NCI-H2196 treated with DMSO at 0.1 percent for 48 hours (cell line): Measurements from ENCODE around the gene HOXA3.
A peak's percentile ranks its signal among the peaks of the same experiment; 100 is the strongest.

ENCODE experiments used
- DNase-seq: peaks from one replicate; lab custom pipeline; 2025; ENCODE audit not compliant: unreplicated experiment; lab: John Stamatoyannopoulos, UW

The HOXA3 gene

DNA sequence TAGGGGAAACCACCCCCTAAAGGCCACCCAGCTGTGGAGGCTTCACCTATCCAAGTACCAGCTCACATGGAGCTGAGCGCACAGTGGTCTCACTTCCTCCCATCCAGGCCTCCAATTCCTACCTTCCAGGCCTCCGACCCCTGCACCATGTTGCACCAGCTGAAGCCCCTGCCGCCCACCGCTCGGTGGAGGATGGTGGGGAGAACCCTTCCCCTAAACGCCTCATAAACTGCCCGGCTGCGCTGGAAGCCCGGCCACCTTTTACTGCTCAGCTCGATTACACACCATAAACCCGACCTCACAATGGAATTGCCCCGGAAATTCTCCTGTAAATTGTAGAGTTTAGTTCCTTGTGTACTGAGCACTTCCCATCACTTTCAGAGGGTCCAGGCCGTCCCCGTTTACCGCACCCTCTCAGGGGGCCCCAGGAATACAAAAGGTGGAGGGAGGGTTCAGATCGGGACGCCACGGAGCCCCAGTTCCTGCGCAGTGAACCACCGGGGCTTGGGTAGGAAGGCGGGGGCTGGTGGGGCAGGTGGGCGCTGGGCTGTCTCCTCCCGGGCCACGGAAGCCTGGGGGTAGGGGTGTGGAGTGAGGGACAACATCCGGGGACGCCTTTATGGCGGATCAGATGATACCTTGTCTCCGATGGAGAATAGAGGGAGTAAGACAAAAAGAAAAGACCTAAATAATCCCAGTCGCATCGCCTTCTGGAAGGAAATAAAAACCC is 5.5 kb upstream of the HOXA3 start:
- no peak for DNase-seq

DNA sequence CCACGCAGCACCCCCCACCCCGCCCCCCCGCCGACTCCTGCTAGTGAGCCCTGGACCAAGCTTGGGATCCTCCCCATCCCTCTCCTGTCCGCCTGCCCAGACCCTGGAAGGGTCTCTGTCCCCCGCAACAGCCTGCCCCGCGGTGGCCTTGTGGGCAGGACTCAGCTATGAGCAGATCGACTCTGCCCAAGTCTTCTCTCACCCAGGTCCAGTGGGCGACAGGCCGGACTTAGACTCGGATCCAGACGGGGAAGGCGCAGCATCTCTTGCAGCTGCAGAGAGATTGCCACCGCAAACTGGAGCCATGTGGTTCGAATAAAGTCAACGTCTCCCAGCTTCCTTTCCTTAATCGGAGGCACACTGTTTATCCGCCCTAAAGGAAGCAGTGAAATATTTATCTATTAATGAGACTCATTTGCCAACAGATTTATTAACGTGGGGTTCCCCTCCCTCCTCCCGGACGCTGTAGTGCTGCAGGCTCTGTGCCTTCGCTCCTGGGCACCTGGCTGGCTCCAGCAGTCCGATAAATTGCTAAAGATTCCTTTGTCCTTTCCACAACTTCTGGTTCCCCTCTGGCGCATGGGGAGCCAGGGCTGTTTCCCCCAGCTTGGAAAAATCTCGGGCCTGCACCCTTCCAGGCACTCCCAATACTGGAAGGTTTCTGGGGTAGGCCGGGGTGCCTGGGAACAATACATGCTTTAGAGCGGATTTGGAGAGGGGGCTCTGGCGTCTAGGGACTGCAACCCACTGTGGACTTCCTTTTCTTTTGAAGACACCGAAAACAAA is 4.7 kb upstream of the HOXA3 start:
- no peak for DNase-seq

DNA sequence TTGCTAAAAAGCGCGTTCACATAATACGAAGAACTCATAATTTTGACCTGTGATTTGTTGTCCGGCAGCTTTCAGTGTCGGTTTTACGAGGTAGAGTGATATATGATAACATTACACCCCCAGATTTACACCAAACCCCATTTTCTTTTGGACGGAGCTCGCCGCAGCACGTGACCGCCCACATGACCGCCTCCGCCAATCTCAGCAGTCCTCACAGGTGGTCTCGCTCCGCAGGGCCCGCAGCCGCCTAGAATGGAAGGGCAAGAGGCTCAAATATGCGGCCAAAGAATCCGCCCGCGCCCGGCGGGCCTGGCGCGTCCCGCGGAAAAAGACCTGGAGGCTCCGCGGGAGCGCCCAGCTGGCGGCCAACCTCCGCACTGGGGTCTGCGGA is 4.1 kb upstream of the HOXA3 start, which contains the start of gene HOXA7:
HOXA7 (minus strand) TSS at position 168 of the 391 bp plus-strand sequence; CDS start at position 38, 130 bp downstream.
- DNase-seq: no peak

DNA sequence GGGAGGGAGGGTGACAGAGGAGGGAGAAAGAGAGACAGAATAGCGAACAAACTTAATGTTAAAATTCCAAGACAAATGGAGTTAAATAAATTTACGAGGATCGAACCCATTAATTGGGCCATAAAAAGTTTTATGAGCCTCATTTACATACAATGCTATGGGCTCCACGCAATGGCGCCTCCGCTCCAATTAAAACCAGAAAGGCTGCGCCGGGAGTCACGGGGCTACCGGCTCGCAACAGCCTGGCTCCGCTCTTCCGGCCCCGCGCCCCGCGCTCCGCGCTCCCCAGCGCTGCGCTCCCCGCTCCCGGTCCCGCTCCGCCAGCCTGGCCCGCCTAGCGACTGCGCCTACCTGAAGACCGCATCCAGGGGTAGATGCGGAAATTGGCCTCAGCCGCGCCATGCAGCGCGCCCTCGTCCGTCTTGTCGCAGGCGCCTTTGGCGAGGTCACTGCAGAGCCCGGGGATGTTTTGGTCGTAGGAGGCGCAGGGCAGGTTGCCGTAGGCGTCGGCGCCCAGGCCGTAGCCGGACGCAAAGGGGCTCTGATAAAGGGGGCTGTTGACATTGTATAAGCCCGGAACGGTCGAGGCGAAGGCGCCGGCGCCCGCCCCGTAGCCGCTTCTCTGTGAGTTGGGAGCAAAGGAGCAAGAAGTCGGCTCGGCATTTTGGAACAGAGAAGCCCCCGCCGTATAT is 3.6 kb upstream of the HOXA3 start:
- no peak for DNase-seq

DNA sequence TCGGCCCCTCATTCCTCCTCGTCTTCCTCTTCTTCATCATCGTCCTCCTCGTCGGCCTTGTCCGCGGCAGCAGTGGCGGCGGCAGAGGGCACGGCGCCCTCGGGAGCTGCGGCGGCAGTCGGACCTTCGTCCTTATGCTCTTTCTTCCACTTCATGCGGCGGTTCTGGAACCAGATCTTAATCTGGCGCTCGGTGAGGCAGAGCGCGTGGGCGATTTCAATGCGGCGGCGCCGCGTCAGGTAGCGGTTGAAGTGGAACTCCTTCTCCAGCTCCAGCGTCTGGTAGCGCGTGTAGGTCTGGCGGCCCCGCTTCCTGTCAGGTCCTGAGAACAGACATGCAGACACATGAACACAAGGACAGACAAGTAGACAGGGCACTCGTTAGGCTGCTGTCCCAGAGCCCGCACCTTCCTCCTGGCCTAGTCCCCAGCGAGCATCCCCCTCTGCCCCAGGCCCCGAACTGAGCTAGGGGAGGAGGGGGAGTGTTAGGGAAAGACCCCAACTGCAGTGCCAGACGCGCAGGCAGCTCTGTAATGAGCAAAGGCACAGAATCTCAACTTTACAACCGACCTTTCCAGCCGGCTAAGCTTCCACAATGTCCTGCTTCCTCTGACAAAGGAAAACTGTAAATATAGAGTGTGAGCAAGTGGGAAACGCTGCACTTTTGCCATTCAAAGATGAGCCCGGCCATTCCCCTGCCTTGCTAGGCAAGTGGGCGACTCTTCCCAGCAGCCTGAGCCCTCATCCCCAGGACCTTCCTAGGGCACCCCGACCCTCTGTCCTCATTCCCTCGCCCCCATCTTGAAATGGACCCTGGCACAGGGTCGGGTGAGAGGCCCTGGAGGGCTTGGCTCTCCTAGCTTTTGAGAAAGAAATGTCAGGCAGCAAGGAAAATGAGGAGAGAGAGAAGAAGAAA is 2.8 kb upstream of the HOXA3 start:
- no peak for DNase-seq

DNA sequence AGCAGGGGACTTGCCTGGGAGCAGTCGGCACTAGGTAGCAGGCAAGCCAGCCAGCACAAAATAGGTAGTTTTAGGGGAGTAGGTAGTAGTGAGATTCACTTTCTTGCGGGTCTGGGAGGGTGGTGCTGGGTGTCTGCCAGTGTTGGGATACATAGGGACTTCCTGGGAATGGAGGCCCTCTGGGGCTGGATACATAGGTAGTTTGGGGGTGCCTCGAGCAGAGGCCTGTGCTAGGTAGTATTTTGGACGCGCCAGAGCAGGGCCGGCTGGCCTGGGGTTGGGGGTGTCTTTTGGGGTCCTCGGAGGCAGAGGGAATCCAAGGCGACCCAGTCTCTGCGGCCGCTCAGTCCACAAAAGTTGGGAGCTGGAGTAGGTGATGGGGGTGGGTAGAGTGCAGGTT is 2.0 kb upstream of the HOXA3 start:
- no peak for DNase-seq

DNA sequence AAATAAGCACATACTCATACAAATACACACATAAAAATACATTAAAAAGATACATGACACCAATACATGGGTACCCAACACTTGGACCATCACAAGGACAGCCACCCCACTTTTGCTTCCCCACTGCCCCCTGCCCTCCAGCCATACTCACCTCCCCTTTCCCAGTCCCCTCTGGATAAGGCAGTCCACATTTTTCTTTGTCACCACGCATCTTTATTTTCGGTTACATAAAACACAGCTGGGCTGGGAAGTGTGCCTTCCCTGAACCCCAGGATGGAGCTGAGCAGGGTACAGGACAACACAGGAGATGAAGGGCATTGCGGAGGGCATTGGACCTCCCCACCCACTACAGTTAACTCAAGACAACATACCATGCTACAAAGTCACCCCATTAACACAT is 1.1 kb upstream of the HOXA3 start:
- no peak for DNase-seq

DNA sequence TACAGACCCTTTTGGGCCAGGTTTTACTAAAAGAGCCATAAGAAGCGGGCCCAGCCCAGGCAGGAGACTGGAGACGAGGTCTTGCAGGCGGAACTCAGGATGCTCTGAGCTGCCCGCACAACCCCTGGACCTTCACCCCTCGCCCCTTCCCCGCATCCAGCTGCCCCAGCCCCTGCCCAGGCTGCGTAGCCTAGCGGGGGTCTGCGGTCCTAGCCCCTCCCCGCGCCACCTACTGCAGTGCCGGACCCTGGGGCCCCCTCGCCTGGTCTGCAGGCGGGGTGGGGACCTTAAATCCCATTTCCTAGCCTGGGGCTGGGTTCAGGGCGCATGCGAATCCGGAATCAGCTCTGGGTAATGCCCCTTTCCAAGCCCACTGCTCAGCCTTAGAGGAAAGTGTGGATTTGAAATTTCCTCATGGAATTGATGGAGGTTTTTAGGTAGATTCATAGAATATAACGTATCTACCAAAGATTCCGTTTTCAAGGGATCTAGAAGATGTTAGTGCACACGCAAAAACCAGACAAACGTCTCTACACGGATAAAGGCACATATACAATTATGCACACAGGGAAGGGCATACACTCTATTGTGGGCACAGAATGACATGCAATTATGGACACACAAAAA is 546 bp upstream of the HOXA3 start:
- no peak for DNase-seq

DNA sequence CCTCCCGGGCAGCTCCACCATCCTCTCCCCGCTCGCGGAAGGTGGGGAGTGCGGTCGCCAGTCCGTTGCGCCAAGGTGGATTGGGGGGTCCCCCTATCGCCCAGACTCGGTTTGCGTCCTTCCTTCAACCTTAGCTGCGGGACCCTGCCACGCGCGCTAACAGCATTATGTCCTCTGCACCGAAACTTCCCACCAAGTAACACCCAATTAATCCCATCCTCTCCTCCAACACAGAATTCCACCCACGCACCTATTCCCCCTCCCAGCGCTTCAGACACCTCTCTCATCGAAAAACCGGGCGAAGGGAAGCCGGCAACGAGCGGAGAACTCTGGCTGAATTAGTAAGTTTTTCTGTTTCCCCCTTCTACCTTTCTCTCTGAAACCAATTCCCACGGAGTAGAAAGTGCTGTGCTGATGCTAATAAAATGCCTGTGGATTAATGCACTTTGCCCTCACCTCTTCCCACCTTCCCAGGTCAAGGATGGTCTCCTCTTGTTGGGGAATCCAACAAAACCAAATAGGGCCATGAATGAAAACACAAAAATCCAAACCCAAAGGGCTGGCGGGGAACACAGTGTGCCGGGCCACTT is 947 bp downstream of the HOXA3 start:
- no peak for DNase-seq

DNA sequence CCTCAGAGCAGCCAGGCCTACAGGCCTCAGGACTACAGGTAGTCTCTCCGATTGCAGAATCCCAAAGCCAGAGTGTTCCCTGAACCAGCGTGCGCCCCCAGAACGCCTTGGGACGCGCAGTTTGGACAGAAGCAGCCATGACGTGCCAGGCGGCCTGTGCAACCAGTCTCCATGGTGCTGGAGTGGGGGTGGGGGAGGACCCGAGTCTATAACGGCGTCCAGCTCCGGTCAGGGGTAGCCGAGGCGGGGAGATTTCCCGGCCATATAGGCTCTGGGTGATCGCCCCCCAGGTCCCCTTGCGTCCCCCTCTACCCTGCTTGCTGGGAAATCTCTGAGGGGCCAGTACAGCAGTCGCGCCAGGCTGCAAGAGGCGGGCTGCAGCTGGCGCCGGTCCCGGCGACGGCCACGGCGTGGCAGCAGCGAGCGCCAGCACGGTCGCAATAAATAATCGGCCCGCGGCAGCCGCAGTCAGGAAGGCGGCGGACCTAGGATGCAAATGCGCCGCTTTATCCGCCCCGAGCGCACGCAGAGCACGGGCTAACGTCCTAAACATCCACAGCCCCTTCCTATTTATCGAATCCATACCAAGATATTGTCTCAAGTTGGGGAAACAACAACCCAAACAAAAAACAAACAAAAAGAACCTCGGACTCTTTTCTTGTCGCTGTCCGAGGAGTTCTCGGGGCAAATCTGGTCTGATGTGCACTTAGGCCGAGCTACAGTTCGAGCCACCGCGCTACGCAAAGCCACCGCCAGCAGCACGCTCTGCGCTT is 1.6 kb downstream of the HOXA3 start:
- peak; percentile 62 for DNase-seq

DNA sequence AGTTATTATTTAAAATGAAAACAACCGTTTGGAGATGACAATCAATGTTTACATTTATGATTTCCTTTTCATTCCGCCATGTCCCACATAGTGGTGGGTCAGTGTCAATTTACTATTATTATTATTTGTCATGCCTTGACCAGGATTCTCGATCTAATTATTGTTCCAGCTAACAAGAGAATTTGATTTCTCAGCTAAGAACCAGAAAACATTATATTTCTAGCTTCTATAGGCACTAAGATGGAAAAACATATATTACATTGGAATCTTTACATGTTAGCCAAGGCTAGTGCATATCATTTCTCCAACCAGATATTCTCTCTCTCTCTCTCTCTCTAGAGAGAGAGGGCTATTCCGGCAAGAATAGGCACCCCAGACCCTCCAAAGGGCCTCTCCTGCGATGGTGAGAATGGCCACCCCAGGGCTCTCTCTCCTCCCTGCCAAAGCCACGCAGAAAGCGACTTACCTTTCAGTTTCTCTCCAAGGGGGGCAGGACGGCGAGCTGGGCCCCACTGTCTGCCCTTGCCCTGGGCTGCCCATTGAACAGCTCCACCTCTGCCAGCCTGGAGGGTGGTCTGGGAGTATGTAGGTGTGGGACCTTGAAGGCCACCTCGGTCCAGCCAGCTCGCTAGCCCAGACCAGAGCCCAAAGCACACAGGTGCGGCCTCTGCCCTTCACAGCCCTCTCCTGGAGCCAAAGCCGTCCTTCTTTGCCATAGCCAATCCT is 2.4 kb downstream of the HOXA3 start:
- peak; percentile 43 for DNase-seq

DNA sequence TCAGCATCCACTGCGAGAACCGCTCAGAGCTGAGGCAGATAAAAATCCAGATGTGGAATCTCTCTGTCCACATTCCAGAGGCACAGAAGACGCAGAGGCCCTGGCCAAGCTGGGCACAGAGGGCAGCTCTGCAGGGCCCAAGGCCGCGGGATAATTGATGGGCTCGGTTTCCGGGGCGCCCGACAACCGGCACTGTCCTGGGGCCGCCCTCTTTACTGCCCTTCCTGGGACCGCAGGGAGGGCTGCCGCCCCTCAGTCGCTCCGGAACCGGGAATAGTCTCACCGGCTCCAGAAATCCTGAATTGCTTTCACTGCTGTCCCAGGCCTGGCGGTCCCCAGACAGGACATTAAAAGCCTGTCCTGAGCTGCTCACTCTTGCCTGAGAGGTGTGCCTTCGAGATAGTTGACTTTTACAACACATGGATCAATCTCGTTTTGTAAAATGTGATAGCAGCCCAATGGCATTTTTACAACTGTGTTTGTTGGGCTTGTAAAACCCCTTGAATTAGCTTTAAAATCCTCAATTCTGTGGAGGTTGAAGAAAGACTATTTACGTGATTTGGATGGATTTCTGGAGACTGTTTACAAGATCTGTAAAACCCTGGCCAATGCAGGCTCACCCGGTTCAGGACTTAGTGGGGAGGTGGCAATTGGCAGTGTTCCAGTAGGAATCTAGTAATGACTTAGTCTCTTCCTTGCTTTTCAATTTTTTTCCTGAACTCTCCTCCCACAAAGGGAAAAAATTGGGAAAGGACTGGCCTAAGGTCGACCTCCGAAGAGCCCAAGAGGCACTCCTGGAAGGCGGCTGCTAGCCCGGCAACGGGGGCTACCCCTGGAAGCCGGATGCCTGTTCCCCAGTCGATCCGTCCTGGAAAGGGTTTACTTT is 3.4 kb downstream of the HOXA3 start:
- DNase-seq: no peak

DNA sequence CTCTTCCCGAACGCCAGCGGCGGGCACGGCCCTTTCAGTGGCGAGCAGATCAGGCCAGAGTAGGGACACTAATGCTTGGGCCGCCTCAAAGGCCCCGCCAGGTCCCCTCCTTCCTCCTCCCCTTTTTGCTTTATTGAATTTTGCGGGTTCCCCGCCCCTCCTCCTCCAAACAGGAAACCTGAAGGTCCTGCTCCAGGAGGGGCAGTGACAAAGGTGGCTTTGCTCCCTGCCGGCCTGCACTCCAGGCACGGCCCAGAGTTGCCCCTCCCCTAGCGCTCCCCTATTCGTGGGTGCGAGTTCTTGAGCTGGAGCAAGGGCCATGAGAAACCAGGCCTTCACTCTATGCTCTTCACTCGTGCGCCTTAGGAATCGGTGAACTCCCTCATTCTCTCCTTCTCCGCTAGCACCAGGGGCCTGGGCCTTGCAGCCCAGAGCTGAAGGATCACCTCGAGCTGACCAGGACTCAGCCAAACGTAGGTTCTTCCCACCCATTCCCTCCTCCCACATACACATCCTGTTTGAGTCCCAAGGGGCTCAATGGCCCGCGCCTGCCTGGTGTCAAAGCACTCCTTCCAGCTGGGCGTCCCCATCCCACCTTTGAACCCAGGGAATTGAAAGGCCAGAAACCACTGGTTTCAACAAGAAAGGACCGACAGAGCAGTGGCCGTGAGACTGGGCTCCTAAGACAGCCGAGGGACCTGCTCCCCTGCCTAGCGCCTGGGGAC is 4.2 kb downstream of the HOXA3 start:
- no peak for DNase-seq

DNA sequence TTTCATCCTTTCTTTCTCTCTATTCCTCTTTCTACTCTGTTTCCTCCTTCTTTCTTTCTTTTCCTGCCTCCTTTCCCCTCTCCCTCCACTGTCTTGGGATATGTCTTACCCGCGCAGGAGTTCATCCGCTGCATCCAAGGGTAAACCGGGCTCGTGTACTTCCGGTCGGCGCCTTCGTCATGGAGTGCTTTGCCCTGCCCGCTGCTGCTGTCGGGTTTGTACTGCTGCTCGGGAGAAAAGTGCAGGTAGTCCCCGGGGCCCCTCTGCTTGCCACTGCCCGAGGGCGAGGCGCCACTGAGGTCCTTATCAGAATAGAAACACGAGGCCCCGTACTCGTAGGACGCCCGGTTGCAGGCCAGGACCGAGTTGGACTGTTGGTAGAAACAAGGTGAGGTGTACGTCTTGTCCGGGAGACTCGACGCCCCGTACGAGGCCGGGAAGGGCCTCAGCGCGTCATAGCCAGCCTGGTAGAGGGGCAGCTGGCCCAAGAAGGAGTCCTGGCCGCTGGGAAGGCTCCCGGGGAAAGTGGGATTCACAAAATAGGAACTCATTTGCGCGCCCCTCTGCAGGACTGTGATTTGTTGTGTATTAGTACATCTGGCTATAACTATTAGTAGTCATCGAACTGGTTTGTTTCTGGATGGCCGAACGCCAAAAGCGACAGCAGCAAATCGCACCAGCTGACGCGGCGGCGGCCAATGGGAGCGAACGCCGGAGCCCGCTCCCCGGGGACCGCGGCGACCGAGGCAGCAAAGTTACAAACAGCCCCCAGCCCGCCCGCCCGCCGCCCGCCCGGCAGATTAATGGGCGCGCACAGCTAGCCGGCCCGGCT is 5.0 kb downstream of the HOXA3 start, which contains the start of gene HOXA6:
HOXA6 (minus strand) TSS at position 576 of the 832 bp plus-strand sequence; CDS start at position 551, 25 bp downstream.
- no peak for DNase-seq

DNA sequence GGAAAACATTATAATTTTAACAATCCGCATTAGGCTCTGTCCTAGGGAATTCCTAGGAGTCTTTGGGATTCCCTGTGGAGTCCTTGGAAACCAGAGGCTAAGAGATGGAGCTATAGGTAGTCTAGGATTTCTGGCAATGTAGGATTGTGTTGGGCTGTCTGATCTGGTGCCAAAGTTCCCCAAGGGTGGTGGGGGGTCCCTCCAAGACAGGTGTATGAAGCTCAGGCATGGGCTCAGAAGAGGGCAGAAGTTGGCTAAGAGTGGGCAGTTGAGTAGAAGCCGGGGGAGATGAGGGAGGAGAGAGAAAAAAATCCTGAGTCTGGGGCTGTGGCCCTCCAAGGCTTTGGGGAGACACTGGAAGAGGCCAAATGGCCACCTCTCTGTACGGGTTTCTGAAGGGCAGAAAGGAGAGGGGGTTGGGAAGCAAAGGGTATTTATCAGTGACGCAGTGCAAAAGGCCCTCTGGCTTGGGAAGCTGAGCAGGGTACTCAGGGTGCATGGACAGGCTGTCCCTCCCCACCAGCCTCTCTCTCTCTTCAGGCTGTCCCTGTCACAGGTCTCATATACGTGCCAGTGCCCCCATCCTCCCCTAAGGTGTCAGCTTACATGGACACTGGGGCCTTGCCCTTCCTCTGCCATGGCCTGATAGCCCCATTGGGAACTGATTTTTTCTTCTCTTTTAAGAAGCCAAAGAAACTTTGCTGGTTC is 5.7 kb downstream of the HOXA3 start:
- DNase-seq: no peak
